ENCODE results near the gene LRRC59. TPM values are rescaled to one million over a fixed set of nuclear protein-coding genes. Genes with fewer than 3 reads are reported as not detected.

Gene LRRC59
- total RNA-seq, 3 donors from 2014 or later, result 153 to 174 (median 159) TPM

- Mint-ChIP-seq H3K4me1 (ENCODE audit: low read depth) (peaks cover 10% of the 10 kb centered on the region), H3K36me3 (ENCODE audit: insufficient read depth) (peaks cover 20% of the 10 kb centered on the region), H3K4me3 (no peak overlapping the region), H3K9me3 (no peaks in the 10 kb centered on the region), H3K27me3 (ENCODE audit: low read depth) (no peaks in the 10 kb centered on the region)
- DNase-seq (no peak), ATAC-seq (no peak)
Measured at GRCh38 chr17:50365165-50365564, 32.2 kb downstream of the LRRC59 start.

- H3K9me3 Mint-ChIP-seq, result no peaks in the 10 kb centered on the region
- H3K27me3 Mint-ChIP-seq (ENCODE audit: low read depth), result no peaks in the 10 kb centered on the region
- no peak for ATAC-seq
- no peak for DNase-seq
- peaks cover 17% of the 10 kb centered on the region for H3K36me3 Mint-ChIP-seq (ENCODE audit: insufficient read depth)
- peaks cover 9% of the 10 kb centered on the region for H3K4me1 Mint-ChIP-seq (ENCODE audit: low read depth)
- H3K4me3 Mint-ChIP-seq, result no peak overlapping the region
Measured at GRCh38 chr17:50364715-50365114, 32.6 kb downstream of the LRRC59 start.

- ATAC-seq, result no peak
- DNase-seq, result no peak
- Mint-ChIP-seq H3K4me3 (no peak overlapping the region), H3K4me1 (ENCODE audit: low read depth) (peaks cover 9% of the 10 kb centered on the region), H3K27me3 (ENCODE audit: low read depth) (no peaks in the 10 kb centered on the region), H3K36me3 (ENCODE audit: insufficient read depth) (peaks cover 14% of the 10 kb centered on the region), H3K9me3 (no peaks in the 10 kb centered on the region)
Measured at GRCh38 chr17:50364061-50364458, 33.3 kb downstream of the LRRC59 start.

- H3K4me1 Mint-ChIP-seq (ENCODE audit: low read depth), result peaks cover 9% of the 10 kb centered on the region
- H3K36me3 Mint-ChIP-seq (ENCODE audit: insufficient read depth), result peaks cover 14% of the 10 kb centered on the region
Measured at GRCh38 chr17:50363217-50364060, 33.9 kb downstream of the LRRC59 start.

GRCh38 chr17:50362661-50363060 lies 34.7 kb downstream of the LRRC59 start:
- no peak for DNase-seq
- Mint-ChIP-seq H3K27me3 (ENCODE audit: low read depth) (no peaks in the 10 kb centered on the region), H3K4me1 (ENCODE audit: low read depth) (peaks cover 9% of the 10 kb centered on the region), H3K9me3 (no peaks in the 10 kb centered on the region), H3K4me3 (no peak overlapping the region), H3K36me3 (ENCODE audit: insufficient read depth) (peaks cover 8% of the 10 kb centered on the region)
- ATAC-seq, result no peak

More at GRCh38 chr17:50363217-50364060, 33.9 kb downstream of the LRRC59 start:
- Mint-ChIP-seq H3K9me3 (no peaks in the 10 kb centered on the region), H3K4me3 (no peak overlapping the region), H3K27me3 (ENCODE audit: low read depth) (no peaks in the 10 kb centered on the region)
- no peak for DNase-seq
- no peak for ATAC-seq

- Mint-ChIP-seq H3K9me3 (no peaks in the 10 kb centered on the region), H3K27me3 (ENCODE audit: low read depth) (no peaks in the 10 kb centered on the region), H3K4me3 (peak overlapping the region; percentile 48), H3K4me1 (ENCODE audit: low read depth) (peaks cover 9% of the 10 kb centered on the region), H3K36me3 (ENCODE audit: insufficient read depth) (peaks cover 5% of the 10 kb centered on the region)
- DNase-seq, result peak; percentile 50
- peak; percentile 83 to 92 for ATAC-seq
Measured at GRCh38 chr17:50361561-50362480, 35.5 kb downstream of the LRRC59 start.

GRCh38 chr17:50360486-50361115 lies 36.7 kb downstream of the LRRC59 start:
- no peaks in the 10 kb centered on the region for H3K9me3 Mint-ChIP-seq
- H3K4me3 Mint-ChIP-seq, result no peak overlapping the region
- H3K4me1 Mint-ChIP-seq (ENCODE audit: low read depth), result peaks cover 9% of the 10 kb centered on the region
- no peak for ATAC-seq
- H3K36me3 Mint-ChIP-seq (ENCODE audit: insufficient read depth), result peaks cover 2% of the 10 kb centered on the region
- no peaks in the 10 kb centered on the region for H3K27me3 Mint-ChIP-seq (ENCODE audit: low read depth)
- no peak for DNase-seq

- no peak for ATAC-seq
- Mint-ChIP-seq H3K36me3 (ENCODE audit: insufficient read depth) (peaks cover 3% of the 10 kb centered on the region), H3K9me3 (no peaks in the 10 kb centered on the region), H3K4me1 (ENCODE audit: low read depth) (peaks cover 9% of the 10 kb centered on the region), H3K4me3 (no peak overlapping the region), H3K27me3 (ENCODE audit: low read depth) (no peaks in the 10 kb centered on the region)
- DNase-seq, result no peak
Measured at GRCh38 chr17:50359998-50360461, 37.3 kb downstream of the LRRC59 start.

GRCh38 chr17:50359005-50359699 lies 38.2 kb downstream of the LRRC59 start:
- peaks cover 5% of the 10 kb centered on the region for H3K36me3 Mint-ChIP-seq (ENCODE audit: insufficient read depth)
- H3K4me1 Mint-ChIP-seq (ENCODE audit: low read depth), result peaks cover 9% of the 10 kb centered on the region
- ATAC-seq (no peak), DNase-seq (no peak)
- no peaks in the 10 kb centered on the region for H3K9me3 Mint-ChIP-seq
- H3K4me3 Mint-ChIP-seq, result no peak overlapping the region
- no peaks in the 10 kb centered on the region for H3K27me3 Mint-ChIP-seq (ENCODE audit: low read depth)

GRCh38 chr17:50358177-50358576 lies 39.1 kb downstream of the LRRC59 start:
- Mint-ChIP-seq H3K4me1 (ENCODE audit: low read depth) (peaks cover 9% of the 10 kb centered on the region), H3K27me3 (ENCODE audit: low read depth) (no peaks in the 10 kb centered on the region), H3K36me3 (ENCODE audit: insufficient read depth) (peaks cover 6% of the 10 kb centered on the region), H3K4me3 (no peak overlapping the region), H3K9me3 (no peaks in the 10 kb centered on the region)
- DNase-seq (no peak), ATAC-seq (no peak)

- Mint-ChIP-seq H3K27me3 (ENCODE audit: low read depth) (no peaks in the 10 kb centered on the region), H3K9me3 (no peaks in the 10 kb centered on the region), H3K36me3 (ENCODE audit: insufficient read depth) (peaks cover 11% of the 10 kb centered on the region), H3K4me1 (ENCODE audit: low read depth) (peaks cover 2% of the 10 kb centered on the region), H3K4me3 (no peak overlapping the region)
- ATAC-seq, result no peak
- no peak for DNase-seq
Measured at GRCh38 chr17:50356892-50357510, 40.3 kb downstream of the LRRC59 start.

GRCh38 chr17:50356418-50356817 lies 40.9 kb downstream of the LRRC59 start:
- no peaks in the 10 kb centered on the region for H3K4me1 Mint-ChIP-seq (ENCODE audit: low read depth)
- peaks cover 14% of the 10 kb centered on the region for H3K36me3 Mint-ChIP-seq (ENCODE audit: insufficient read depth)
- H3K27me3 Mint-ChIP-seq (ENCODE audit: low read depth), result no peaks in the 10 kb centered on the region
- no peaks in the 10 kb centered on the region for H3K9me3 Mint-ChIP-seq
- DNase-seq, result no peak
- ATAC-seq, result no peak
- no peak overlapping the region for H3K4me3 Mint-ChIP-seq

GRCh38 chr17:50355701-50356341 lies 41.5 kb downstream of the LRRC59 start:
- Mint-ChIP-seq H3K4me1 (ENCODE audit: low read depth) (peaks cover 2% of the 10 kb centered on the region), H3K4me3 (no peak overlapping the region), H3K9me3 (no peaks in the 10 kb centered on the region), H3K36me3 (ENCODE audit: insufficient read depth) (peaks cover 14% of the 10 kb centered on the region), H3K27me3 (ENCODE audit: low read depth) (no peaks in the 10 kb centered on the region)
- DNase-seq, result no peak
- no peak for ATAC-seq

All from activated T-cell treated with anti-CD3 and anti-CD28 coated beads, Interleukin-2, amount 50 U/mL, for 4 hours (primary cell).